ENCODE data around the gene TRIM43B. TPM values are rescaled to one million over a fixed set of nuclear protein-coding genes. Genes with fewer than 3 reads are reported as not detected.
"Not testable (repeated sequence)": the region's sequence is repeated elsewhere in the genome, so short reads cannot be mapped to it uniquely, and the experiment has no call there.

Gene TRIM43B
- total RNA-seq, 5 donors from 2014 or later (not counting 1 experiment from before 2014, with no cell fraction given) = not detected

- H3K27ac Mint-ChIP-seq; H3K27me3 Mint-ChIP-seq; ATAC-seq (replicated peaks in 1 of 4); H3K4me3 Mint-ChIP-seq; CTCF ChIA-PET; H3K27me3 ChIP-seq (replicated peaks in 1 of 2; ENCODE audit: control insufficient read depth in 2 of 2, extremely low read depth in 1 of 2, insufficient read depth in 2 of 2, low read length in 1 of 2); H3K27ac ChIP-seq (ENCODE audit: low read length); DNase-seq; H3K9me3 Mint-ChIP-seq; H3K9me3 ChIP-seq; H3K36me3 ChIP-seq (ENCODE audit: control insufficient read depth in 2 of 2, extremely low read depth in 1 of 2, insufficient read depth in 1 of 2, low read length in 1 of 2); H3K4me1 Mint-ChIP-seq; POLR2A ChIA-PET; H3K36me3 Mint-ChIP-seq; H3K4me1 ChIP-seq (ENCODE audit: control insufficient read depth in 1 of 2, extremely low read depth in 1 of 2, insufficient read depth in 2 of 2, low read length in 2 of 2); H3K4me3 ChIP-seq (ENCODE audit: control insufficient read depth in 1 of 2, extremely low read depth in 1 of 2, low read length in 1 of 2): not testable (repeated sequence)
- whole genome bisulfite sequencing (ENCODE audit: insufficient coverage) = no CpG with 5 or more reads among the region's 3 CpGs
Measured at GRCh38 chr2:95434507-95435076, 50.0 kb downstream of the TRIM43B start.

- POLR2A ChIA-PET; H3K27me3 ChIP-seq (replicated peaks in 1 of 2; ENCODE audit: control insufficient read depth in 2 of 2, extremely low read depth in 1 of 2, insufficient read depth in 2 of 2, low read length in 1 of 2); H3K9me3 Mint-ChIP-seq; CTCF ChIA-PET; DNase-seq; H3K4me3 Mint-ChIP-seq; H3K4me1 ChIP-seq (ENCODE audit: control insufficient read depth in 1 of 2, extremely low read depth in 1 of 2, insufficient read depth in 2 of 2, low read length in 2 of 2); H3K4me1 Mint-ChIP-seq; H3K27ac Mint-ChIP-seq; H3K36me3 Mint-ChIP-seq; H3K36me3 ChIP-seq (ENCODE audit: control insufficient read depth in 2 of 2, extremely low read depth in 1 of 2, insufficient read depth in 1 of 2, low read length in 1 of 2); H3K9me3 ChIP-seq; H3K4me3 ChIP-seq (ENCODE audit: control insufficient read depth in 1 of 2, extremely low read depth in 1 of 2, low read length in 1 of 2); ATAC-seq (replicated peaks in 1 of 4); H3K27ac ChIP-seq (ENCODE audit: low read length); H3K27me3 Mint-ChIP-seq: not testable (repeated sequence)
- WGBS (ENCODE audit: insufficient coverage) = no CpG with 5 or more reads among the region's 2 CpGs
Measured at GRCh38 chr2:95433973-95434372, 50.6 kb downstream of the TRIM43B start.

- H3K4me3 Mint-ChIP-seq; POLR2A ChIA-PET; ATAC-seq (replicated peaks in 1 of 4); H3K4me3 ChIP-seq (ENCODE audit: control insufficient read depth in 1 of 2, extremely low read depth in 1 of 2, low read length in 1 of 2); H3K36me3 ChIP-seq (ENCODE audit: control insufficient read depth in 2 of 2, extremely low read depth in 1 of 2, insufficient read depth in 1 of 2, low read length in 1 of 2); H3K36me3 Mint-ChIP-seq; H3K27ac ChIP-seq (ENCODE audit: low read length); H3K27me3 Mint-ChIP-seq; H3K4me1 ChIP-seq (ENCODE audit: control insufficient read depth in 1 of 2, extremely low read depth in 1 of 2, insufficient read depth in 2 of 2, low read length in 2 of 2); H3K4me1 Mint-ChIP-seq; H3K9me3 ChIP-seq; H3K27ac Mint-ChIP-seq; H3K9me3 Mint-ChIP-seq; CTCF ChIA-PET; H3K27me3 ChIP-seq (replicated peaks in 1 of 2; ENCODE audit: control insufficient read depth in 2 of 2, extremely low read depth in 1 of 2, insufficient read depth in 2 of 2, low read length in 1 of 2); DNase-seq: not testable (repeated sequence)
- WGBS (ENCODE audit: insufficient coverage) = no CpG with 5 or more reads among the region's 4 CpGs
Measured at GRCh38 chr2:95433373-95433772, 51.2 kb downstream of the TRIM43B start.

- not testable (repeated sequence) for H3K36me3 ChIP-seq (ENCODE audit: control insufficient read depth in 2 of 2, extremely low read depth in 1 of 2, insufficient read depth in 1 of 2, low read length in 1 of 2); H3K27ac Mint-ChIP-seq
Measured at GRCh38 chr2:95429748-95430467, 54.6 kb downstream of the TRIM43B start.

GRCh38 chr2:95427196-95427867 is 57.2 kb downstream of the TRIM43B start:
- H3K4me1 Mint-ChIP-seq; H3K9me3 ChIP-seq; H3K4me3 ChIP-seq (ENCODE audit: control insufficient read depth in 1 of 2, extremely low read depth in 1 of 2, low read length in 1 of 2); H3K4me3 Mint-ChIP-seq; H3K9me3 Mint-ChIP-seq; H3K27ac Mint-ChIP-seq; POLR2A ChIA-PET; H3K4me1 ChIP-seq (ENCODE audit: control insufficient read depth in 1 of 2, extremely low read depth in 1 of 2, insufficient read depth in 2 of 2, low read length in 2 of 2); CTCF ChIA-PET; H3K27me3 ChIP-seq (replicated peaks in 1 of 2; ENCODE audit: control insufficient read depth in 2 of 2, extremely low read depth in 1 of 2, insufficient read depth in 2 of 2, low read length in 1 of 2); DNase-seq; ATAC-seq (replicated peaks in 1 of 4); H3K27ac ChIP-seq (ENCODE audit: low read length); H3K36me3 Mint-ChIP-seq; H3K36me3 ChIP-seq (ENCODE audit: control insufficient read depth in 2 of 2, extremely low read depth in 1 of 2, insufficient read depth in 1 of 2, low read length in 1 of 2): not testable (repeated sequence)
- WGBS (ENCODE audit: insufficient coverage) = 0% methylated on average over 1 of the region's 30 CpGs
- H3K27me3 Mint-ChIP-seq = peaks cover 7 to 10% of the 10 kb centered on the region in 2 donors

More at GRCh38 chr2:95429748-95430467, 54.6 kb downstream of the TRIM43B start:
- H3K9me3 Mint-ChIP-seq; H3K4me1 Mint-ChIP-seq; H3K4me3 Mint-ChIP-seq; ATAC-seq (replicated peaks in 1 of 4); H3K27me3 ChIP-seq (replicated peaks in 1 of 2; ENCODE audit: control insufficient read depth in 2 of 2, extremely low read depth in 1 of 2, insufficient read depth in 2 of 2, low read length in 1 of 2); H3K4me3 ChIP-seq (ENCODE audit: control insufficient read depth in 1 of 2, extremely low read depth in 1 of 2, low read length in 1 of 2); DNase-seq; CTCF ChIA-PET; H3K9me3 ChIP-seq; H3K27ac ChIP-seq (ENCODE audit: low read length); H3K4me1 ChIP-seq (ENCODE audit: control insufficient read depth in 1 of 2, extremely low read depth in 1 of 2, insufficient read depth in 2 of 2, low read length in 2 of 2); H3K36me3 Mint-ChIP-seq; POLR2A ChIA-PET; H3K27me3 Mint-ChIP-seq: not testable (repeated sequence)
- no CpG with 5 or more reads among the region's 8 CpGs for WGBS (ENCODE audit: insufficient coverage)
